ENCODE results near the gene POLA1.
A peak's percentile ranks its signal among the peaks of the same experiment; 100 is the strongest.

GRCh38 chrX:25005034-25005381 is 311.3 kb downstream of the POLA1 start:
- TF ChIP-seq EZH2 (IDR thresholded peaks at IDR 0.05; ENCODE audit: borderline replicate concordance): peak; percentile 41
- TF ChIP-seq, protein P1, sequence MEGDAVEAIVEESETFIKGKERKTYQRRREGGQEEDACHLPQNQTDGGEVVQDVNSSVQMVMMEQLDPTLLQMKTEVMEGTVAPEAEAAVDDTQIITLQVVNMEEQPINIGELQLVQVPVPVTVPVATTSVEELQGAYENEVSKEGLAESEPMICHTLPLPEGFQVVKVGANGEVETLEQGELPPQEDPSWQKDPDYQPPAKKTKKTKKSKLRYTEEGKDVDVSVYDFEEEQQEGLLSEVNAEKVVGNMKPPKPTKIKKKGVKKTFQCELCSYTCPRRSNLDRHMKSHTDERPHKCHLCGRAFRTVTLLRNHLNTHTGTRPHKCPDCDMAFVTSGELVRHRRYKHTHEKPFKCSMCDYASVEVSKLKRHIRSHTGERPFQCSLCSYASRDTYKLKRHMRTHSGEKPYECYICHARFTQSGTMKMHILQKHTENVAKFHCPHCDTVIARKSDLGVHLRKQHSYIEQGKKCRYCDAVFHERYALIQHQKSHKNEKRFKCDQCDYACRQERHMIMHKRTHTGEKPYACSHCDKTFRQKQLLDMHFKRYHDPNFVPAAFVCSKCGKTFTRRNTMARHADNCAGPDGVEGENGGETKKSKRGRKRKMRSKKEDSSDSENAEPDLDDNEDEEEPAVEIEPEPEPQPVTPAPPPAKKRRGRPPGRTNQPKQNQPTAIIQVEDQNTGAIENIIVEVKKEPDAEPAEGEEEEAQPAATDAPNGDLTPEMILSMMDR (IDR thresholded peaks at IDR 0.05; ENCODE audit: poor library complexity): no peak
- peak; percentile 76 for TF ChIP-seq EZH2phosphoT487 (IDR thresholded peaks at IDR 0.05; ENCODE audit: low read depth, severe bottlenecking, unreplicated experiment)

Measured in hepatocyte (in vitro differentiated cells).